Measurements from ENCODE around the gene NUDT3.
"Not testable (repeated sequence)": the region's sequence is repeated elsewhere in the genome, so short reads cannot be mapped to it uniquely, and the experiment has no call there.

The NUDT3 gene

GRCh38 chr6:34391786-34392496 lies 528 bp downstream of the NUDT3 start:
- peak; percentile 75 for DNase-seq

- no peak for DNase-seq
Observed at GRCh38 chr6:34391473-34391785, 1.0 kb downstream of the NUDT3 start.

GRCh38 chr6:34390531-34391472 lies 1.7 kb downstream of the NUDT3 start:
- DNase-seq = peak; percentile 48

GRCh38 chr6:34389034-34389433 lies 3.4 kb downstream of the NUDT3 start:
- no peak for DNase-seq

- no peak for DNase-seq
Observed at GRCh38 chr6:34388421-34388820, 4.0 kb downstream of the NUDT3 start.

GRCh38 chr6:34386316-34387137 lies 5.9 kb downstream of the NUDT3 start:
- no peak for DNase-seq

- DNase-seq = no peak
Observed at GRCh38 chr6:34385793-34386195, 6.7 kb downstream of the NUDT3 start.

- DNase-seq = no peak
Observed at GRCh38 chr6:34384321-34385153, 7.9 kb downstream of the NUDT3 start.

- DNase-seq = no peak
Observed at GRCh38 chr6:34383656-34384320, 8.7 kb downstream of the NUDT3 start.

GRCh38 chr6:34383161-34383631 lies 9.3 kb downstream of the NUDT3 start:
- DNase-seq = peak; percentile 31

- no peak for DNase-seq
Observed at GRCh38 chr6:34381081-34381480, 11.4 kb downstream of the NUDT3 start.

GRCh38 chr6:34378470-34378869 lies 14.0 kb downstream of the NUDT3 start:
- no peak for DNase-seq

- DNase-seq = no peak
Observed at GRCh38 chr6:34377984-34378383, 14.5 kb downstream of the NUDT3 start.

- not testable (repeated sequence) for DNase-seq
Observed at GRCh38 chr6:34377571-34377970, 14.9 kb downstream of the NUDT3 start.

- no peak for DNase-seq
Observed at GRCh38 chr6:34375833-34376232, 16.6 kb downstream of the NUDT3 start.

GRCh38 chr6:34374508-34374907 lies 18.0 kb downstream of the NUDT3 start:
- no peak for DNase-seq

GRCh38 chr6:34374069-34374468 lies 18.4 kb downstream of the NUDT3 start:
- no peak for DNase-seq

- DNase-seq = no peak
Observed at GRCh38 chr6:34373511-34373910, 19.0 kb downstream of the NUDT3 start.

GRCh38 chr6:34371865-34372264 lies 20.6 kb downstream of the NUDT3 start:
- DNase-seq = not testable (repeated sequence)

- DNase-seq = no peak
Observed at GRCh38 chr6:34370361-34370760, 22.1 kb downstream of the NUDT3 start.

GRCh38 chr6:34369385-34369784 lies 23.1 kb downstream of the NUDT3 start:
- no peak for DNase-seq

GRCh38 chr6:34366639-34366921 lies 25.9 kb downstream of the NUDT3 start:
- no peak for DNase-seq
